Stimulated activated CD4-positive, alpha-beta T cell treated with anti-CD3 and anti-CD28 coated beads, TNF-alpha, amount 100 ng/mL, for 4 hours (primary cell): Measurements from ENCODE around the gene CLDN5.

ENCODE experiments used
- DNase-seq, 3 experiments: peaks; one replicate each; pipeline ENCODE4 v3.0.0-alpha.2; 2020; ENCODE audit warnings: low read depth in 3 of 3

CLDN5 gene

GRCh38 chr22:19524170-19525115, at the start of gene CLDN5:
CLDN5 (minus strand) TSS chr22:19524410; CDS start chr22:19524255, 155 bp downstream.
- DNase-seq = no peak

GRCh38 chr22:19571995-19572394, 47.8 kb upstream of the CLDN5 start:
- no peak for DNase-seq

- DNase-seq = no peak
Observed at GRCh38 chr22:19571207-19571795, 47.1 kb upstream of the CLDN5 start.

- DNase-seq = no peak
Observed at GRCh38 chr22:19569976-19570375, 45.8 kb upstream of the CLDN5 start.

- no peak for DNase-seq
Observed at GRCh38 chr22:19569276-19569640, 45.0 kb upstream of the CLDN5 start.

GRCh38 chr22:19568337-19569275, 44.4 kb upstream of the CLDN5 start:
- no peak for DNase-seq

- no peak for DNase-seq
Observed at GRCh38 chr22:19567157-19568009, 43.2 kb upstream of the CLDN5 start.

- no peak for DNase-seq
Observed at GRCh38 chr22:19566279-19567156, 42.3 kb upstream of the CLDN5 start.

- no peak for DNase-seq
Observed at GRCh38 chr22:19565382-19566278, 41.4 kb upstream of the CLDN5 start.

GRCh38 chr22:19559956-19560355, 35.7 kb upstream of the CLDN5 start:
- DNase-seq = no peak

- DNase-seq = no peak
Observed at GRCh38 chr22:19559324-19559811, 35.2 kb upstream of the CLDN5 start.

- no peak for DNase-seq
Observed at GRCh38 chr22:19556963-19557545, 32.8 kb upstream of the CLDN5 start.

- DNase-seq = no peak
Observed at GRCh38 chr22:19555651-19556050, 31.4 kb upstream of the CLDN5 start.

- no peak for DNase-seq
Observed at GRCh38 chr22:19554834-19555404, 30.7 kb upstream of the CLDN5 start.

GRCh38 chr22:19553201-19553600, 29.0 kb upstream of the CLDN5 start:
- DNase-seq = no peak

- DNase-seq = no peak
Observed at GRCh38 chr22:19550382-19550781, 26.2 kb upstream of the CLDN5 start.

- DNase-seq = no peak
Observed at GRCh38 chr22:19549428-19549827, 25.2 kb upstream of the CLDN5 start.

- no peak for DNase-seq
Observed at GRCh38 chr22:19548964-19549363, 24.8 kb upstream of the CLDN5 start.
